Non-pigmented ciliary epithelial cell (primary cell): ENCODE measurements around the gene RNPEPL1.
"Not testable (repeated sequence)": the region's sequence is repeated elsewhere in the genome, so short reads cannot be mapped to it uniquely, and the experiment has no call there.

ENCODE experiments used
- DNase-seq: peaks from one replicate; pipeline ENCODE4 v3.0.0-alpha.2; 2010; ENCODE audit warnings: low read depth

Gene RNPEPL1

GRCh38 chr2:240604939-240605716, 36.8 kb downstream of the RNPEPL1 start:
- no peak for DNase-seq

GRCh38 chr2:240605867-240606743, 37.8 kb downstream of the RNPEPL1 start:
- DNase-seq: no peak

DNA sequence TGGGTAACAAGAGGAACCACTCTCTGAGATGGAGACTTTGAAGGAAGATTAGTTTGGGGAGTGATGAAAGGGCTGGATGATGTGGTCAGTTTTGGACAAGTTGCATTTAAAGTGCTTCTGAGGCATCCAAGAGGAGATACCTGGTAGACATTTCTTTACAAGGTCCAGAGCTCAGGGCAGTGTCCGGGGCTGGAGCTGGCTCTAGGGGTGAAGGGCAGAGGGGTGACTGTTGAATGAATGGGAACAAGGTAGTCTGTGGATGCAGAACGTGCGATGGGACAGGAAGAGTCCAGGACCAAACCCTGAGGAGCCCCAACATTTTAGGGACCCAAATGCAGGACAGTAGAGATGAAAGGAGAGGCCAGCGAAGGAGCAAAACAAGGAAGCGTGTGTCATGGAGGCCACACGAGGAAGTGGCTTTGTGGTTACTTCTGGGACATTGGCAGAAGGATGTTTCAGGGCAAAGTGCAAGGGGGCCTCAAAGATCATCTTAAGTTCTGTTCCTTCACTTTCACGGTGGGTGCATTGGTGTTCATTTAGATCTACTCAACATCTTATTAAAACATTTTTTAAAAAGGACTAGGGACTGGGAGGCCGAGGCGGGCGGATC, 43.4 kb downstream of the RNPEPL1 start:
- no peak for DNase-seq

DNA sequence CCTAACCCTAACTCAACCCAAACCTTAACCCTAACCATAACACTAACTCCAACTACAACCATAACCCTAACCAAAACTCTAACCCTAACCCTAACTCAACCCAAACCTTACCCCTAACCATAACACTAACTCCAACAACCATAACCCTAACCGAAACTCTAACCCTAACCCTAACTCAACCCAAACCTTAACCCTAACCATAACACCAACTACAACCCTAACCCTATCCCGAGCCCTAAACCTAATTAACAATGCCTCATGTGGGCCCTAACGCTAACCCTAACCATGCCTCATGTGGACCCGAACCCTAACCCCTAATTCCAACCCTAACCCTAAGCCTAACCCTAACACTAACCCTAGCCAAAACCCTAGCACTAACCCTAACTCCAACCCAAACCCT, 45.5 kb downstream of the RNPEPL1 start:
- DNase-seq: no peak

GRCh38 chr2:240614391-240614790, 46.1 kb downstream of the RNPEPL1 start:
- DNase-seq: no peak

DNA sequence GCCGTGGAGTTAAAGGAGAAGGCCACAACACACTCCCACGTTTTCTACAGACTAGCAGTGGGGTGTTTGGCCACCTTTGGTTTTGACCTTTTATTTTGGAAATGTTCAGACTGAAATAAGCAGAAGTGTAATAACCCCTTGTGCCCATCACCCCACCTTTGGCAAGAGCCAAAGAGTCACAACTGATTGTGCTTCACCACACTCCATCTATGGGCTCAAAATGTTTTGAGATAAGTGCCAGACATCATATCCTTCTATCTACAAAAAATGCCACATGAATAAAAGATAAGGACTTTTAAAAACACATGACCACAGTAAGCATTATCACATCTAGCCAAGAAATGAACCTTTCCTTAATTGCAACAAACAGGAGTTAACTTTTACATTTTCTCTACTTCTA, 47.1 kb downstream of the RNPEPL1 start:
- no peak for DNase-seq

DNA sequence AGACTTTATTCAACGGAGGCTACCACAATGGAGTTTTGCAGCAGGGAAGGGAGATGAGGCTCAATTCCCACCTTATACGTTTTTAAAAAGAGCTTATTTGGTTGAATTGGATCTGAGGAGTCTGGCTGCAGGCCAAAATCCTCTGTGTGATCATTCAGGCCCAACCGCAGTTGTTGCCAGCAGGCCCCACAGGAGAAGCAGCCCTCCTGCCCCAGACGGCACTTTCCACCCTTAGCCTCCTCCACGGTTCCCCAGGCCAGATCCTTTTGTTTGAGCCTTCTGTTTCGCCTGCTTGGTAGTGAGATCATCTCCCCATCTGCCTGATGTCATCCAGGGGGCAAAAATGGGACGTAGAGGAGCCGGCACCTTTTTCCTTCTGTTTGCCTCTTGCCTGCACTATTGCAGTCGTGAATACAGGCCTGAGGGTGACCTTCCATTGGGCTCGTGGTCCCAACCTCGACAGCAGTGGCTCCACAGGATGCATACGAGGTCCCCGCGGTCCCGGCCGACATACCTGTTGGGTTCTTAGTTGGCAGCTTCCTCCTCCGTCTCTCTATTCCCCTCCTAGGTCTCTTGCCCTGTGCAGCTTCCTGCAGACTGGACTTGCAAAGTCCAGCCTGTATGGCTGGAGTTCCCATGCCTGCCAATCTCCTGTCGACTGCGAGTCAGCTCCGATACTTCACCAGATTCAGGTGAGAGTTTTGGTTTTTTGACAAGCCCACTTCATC, 47.7 kb downstream of the RNPEPL1 start:
- DNase-seq: no peak

- not testable (repeated sequence) for DNase-seq
These were observed 48.8 kb downstream of the RNPEPL1 start for GRCh38 chr2:240616860-240617666.

DNA sequence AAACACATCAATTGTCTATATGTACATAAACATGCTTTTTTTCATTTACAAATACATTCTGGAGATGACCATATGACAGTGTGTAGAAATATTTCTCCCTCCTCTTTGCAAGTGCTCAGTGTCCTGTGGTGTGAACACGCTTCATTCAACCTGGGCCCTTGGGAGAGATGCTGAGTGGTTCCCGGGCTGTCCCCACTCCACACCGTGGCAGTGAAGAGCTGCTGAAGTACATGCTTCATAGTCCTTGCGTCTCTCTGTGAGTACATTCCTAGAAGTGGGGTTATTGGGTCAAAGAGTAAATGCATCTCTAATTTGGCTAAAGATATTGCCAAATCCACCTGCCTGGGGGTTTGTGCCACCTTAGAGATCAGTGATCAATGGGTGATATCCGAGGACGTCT, 50.5 kb downstream of the RNPEPL1 start:
- DNase-seq: no peak

GRCh38 chr2:240619506-240620148, 51.3 kb downstream of the RNPEPL1 start:
- no peak for DNase-seq

GRCh38 chr2:240620149-240620731, 52.0 kb downstream of the RNPEPL1 start:
- no peak for DNase-seq

DNA sequence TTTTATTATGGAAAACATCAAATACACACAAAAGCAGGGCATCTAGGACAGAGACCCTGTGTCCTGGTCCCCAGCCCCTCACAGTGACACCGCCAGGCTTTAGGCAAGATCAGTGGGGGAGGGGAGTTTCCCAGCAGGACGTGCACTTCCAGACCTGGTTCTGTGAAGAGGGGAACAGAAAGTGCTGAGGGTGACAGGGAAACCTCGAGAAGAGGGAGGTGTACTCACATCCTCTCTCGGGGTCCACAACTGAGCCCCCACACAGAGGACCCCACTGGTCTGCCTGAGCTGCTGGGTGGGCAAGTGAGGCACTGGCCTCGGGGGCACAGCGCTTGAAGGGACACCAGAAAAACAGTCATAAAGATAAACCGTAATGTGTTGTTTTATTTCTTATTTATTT, 52.6 kb downstream of the RNPEPL1 start:
- no peak for DNase-seq

DNA sequence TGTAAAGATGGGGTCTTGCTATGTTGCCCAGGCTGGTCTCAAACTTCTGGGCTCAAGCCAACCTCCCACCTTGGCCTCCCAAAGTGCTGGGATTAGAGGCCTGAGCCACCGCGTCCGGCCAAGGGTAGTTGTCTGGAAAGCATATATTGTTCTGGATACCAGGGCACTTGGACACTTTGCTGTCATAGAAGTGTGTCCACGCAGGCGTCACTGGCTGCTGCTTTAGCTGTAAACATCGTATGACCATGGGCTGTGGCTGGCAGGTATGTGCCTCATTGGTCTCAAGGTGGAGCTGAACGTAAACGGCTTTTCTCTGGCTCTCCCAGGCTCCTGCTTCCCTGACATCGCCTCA, 53.8 kb downstream of the RNPEPL1 start:
- no peak for DNase-seq

DNA sequence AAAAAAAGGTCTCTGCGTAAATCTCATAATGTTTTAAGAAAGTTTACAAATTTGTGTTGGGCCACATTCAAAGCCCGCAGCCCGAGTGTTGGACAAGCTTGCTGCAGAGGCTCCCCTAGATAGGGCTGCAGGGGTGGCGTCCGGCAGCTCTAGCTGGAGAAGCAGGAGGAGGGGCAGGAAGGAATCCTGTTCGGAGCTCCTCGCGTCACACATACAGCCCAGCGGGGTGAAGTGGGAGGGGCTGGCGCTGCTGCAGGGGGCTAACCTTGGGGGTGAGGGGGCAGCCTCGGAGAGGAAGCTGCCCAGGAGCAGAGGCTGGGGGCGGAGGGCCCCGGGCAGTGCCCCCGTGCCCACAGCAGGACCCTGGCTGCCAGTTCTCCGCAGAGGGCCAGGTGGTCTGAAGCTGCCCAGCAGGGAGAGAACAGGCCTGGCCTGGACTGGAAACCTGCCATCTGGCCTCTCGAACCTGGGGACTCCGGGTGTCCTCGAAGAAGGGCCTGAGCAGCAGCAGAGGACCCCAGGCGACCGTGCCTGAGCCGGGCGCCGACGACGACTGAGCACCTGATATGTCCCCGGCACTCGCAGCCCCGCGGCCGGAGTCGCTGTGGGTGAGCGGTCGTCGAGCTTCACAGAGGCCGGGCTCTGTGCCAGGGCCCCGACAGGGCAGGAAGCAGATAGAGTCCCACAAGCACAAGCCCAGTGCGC, 54.4 kb downstream of the RNPEPL1 start:
- no peak for DNase-seq

- no peak for DNase-seq
These were observed 55.3 kb downstream of the RNPEPL1 start for GRCh38 chr2:240623531-240624010.

DNA sequence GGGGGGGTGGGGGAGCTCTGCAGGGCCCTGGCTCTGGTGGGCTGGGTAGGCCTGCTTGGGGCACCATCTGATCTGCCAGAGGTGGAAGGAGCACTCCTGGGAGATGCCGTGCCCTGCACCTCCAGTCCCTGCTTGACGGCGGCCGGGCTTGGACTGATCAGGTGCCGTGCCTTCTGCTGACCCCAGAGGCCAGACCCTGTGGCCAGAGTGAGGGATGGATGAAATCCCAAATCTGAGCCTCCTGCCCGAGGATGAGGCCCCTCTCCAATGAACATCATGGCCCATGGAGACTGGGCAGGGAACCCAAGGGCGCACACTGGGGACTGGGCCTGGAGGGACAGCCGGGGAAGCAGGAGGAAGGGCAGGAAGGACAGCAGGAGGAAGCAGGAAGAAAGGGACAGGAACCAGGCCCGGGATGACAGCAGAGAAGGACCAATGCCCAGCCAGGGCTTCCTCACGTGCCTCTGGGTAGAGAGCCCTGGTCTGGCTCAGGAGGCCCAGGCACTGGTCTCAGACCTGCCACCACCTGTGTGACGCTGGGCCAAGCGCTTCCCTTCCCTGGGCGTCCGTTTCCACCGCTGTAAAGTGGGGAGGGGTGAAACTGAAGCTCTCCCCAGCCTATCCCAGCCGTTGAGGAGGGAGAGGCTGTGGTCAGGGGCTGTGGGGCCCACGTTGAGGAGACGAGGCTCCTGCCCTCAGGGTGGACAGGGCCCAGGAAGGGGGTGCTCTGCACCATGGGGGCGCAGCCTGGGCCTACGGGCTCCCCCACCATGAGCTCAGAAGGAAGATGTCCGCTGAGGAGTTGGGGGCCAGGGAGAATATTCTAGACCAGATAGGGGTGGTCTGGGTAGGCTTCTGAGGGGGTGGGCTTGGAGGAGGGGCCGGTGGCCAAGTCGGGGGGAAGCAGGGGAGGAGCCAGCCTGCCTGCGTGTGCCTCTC, 56.0 kb downstream of the RNPEPL1 start:
- no peak for DNase-seq

DNA sequence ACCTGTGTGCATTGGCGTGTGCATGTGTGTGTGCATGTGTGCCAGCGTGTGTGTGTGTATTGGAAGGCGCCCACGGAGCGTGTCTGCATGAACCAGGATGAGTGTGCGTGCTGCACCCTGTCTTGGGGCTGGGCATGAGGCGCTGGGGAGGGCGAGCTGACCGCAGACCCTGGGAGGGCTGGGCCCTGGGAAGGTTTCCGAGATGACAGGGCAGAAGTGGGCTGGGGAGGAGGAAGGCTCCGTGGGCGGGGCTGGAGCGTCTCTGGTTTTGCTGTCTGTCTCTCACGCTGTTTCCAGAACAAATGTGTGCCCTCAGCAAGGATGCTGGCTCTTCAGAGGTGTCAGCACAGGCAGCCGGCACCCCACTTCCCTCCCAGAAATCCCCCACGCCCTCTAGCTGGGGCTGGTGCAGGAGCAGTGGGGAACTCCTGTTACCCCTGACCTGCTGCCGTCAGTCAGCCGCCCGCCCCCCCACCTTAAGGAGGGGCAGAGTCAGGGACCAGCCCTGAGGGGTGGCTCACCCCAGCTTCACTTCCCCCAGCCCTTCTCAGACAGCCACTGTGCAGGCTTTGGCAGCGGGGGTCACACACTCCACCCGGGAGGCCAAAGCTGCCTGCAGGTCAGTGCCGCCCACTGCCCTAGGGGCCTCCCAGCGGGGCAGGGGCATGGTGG, 56.8 kb downstream of the RNPEPL1 start, which contains the start of gene GPR35:
Gene GPR35, plus strand, starts transcription at position 531 of the 672 bp plus-strand sequence. CDS start 4,473 bp downstream, outside the sequence.
- no peak for DNase-seq
